ENCODE measurements around the gene EID3.
"Not testable (repeated sequence)": the region's sequence is repeated elsewhere in the genome, so short reads cannot be mapped to it uniquely, and the experiment has no call there.

EID3 gene

GRCh38 chr12:104332273-104332672 lies 28.7 kb downstream of the EID3 start:
- in situ Hi-C loops (cut with HindIII; ENCODE audit: low sequenced_read_pairs) = not testable (repeated sequence)

- in situ Hi-C loops (cut with HindIII; ENCODE audit: low sequenced_read_pairs) = no loop called here
Observed at GRCh38 chr12:104333692-104334255, 30.2 kb downstream of the EID3 start.

- in situ Hi-C loops (cut with HindIII; ENCODE audit: low sequenced_read_pairs) = no loop called here
Observed at GRCh38 chr12:104334581-104334980, 31.0 kb downstream of the EID3 start.

- in situ Hi-C loops (cut with HindIII; ENCODE audit: low sequenced_read_pairs) = no loop called here
Observed at GRCh38 chr12:104336115-104336514, 32.6 kb downstream of the EID3 start.

- in situ Hi-C loops (cut with HindIII; ENCODE audit: low sequenced_read_pairs) = no loop called here
Observed at GRCh38 chr12:104337030-104337558, 33.6 kb downstream of the EID3 start.

GRCh38 chr12:104339663-104340062 lies 36.1 kb downstream of the EID3 start:
- in situ Hi-C loops (cut with HindIII; ENCODE audit: low sequenced_read_pairs) = no loop called here

GRCh38 chr12:104340177-104340576 lies 36.6 kb downstream of the EID3 start:
- in situ Hi-C loops (cut with HindIII; ENCODE audit: low sequenced_read_pairs) = no loop called here

GRCh38 chr12:104340925-104341611 lies 37.5 kb downstream of the EID3 start:
- in situ Hi-C loops (cut with HindIII; ENCODE audit: low sequenced_read_pairs) = no loop called here

- in situ Hi-C loops (cut with HindIII; ENCODE audit: low sequenced_read_pairs) = no loop called here
Observed at GRCh38 chr12:104342147-104342546, 38.6 kb downstream of the EID3 start.

GRCh38 chr12:104342635-104343249 lies 39.2 kb downstream of the EID3 start:
- in situ Hi-C loops (cut with HindIII; ENCODE audit: low sequenced_read_pairs) = no loop called here

- in situ Hi-C loops (cut with HindIII; ENCODE audit: low sequenced_read_pairs) = no loop called here
Observed at GRCh38 chr12:104344682-104345081, 41.1 kb downstream of the EID3 start.

- in situ Hi-C loops (cut with HindIII; ENCODE audit: low sequenced_read_pairs) = no loop called here
Observed at GRCh38 chr12:104345234-104346066, 41.9 kb downstream of the EID3 start.

- in situ Hi-C loops (cut with HindIII; ENCODE audit: low sequenced_read_pairs) = no loop called here
Observed at GRCh38 chr12:104347374-104348075, 44.0 kb downstream of the EID3 start.

- in situ Hi-C loops (cut with HindIII; ENCODE audit: low sequenced_read_pairs) = no loop called here
Observed at GRCh38 chr12:104348283-104348993, 44.9 kb downstream of the EID3 start.

GRCh38 chr12:104348994-104349494 lies 45.5 kb downstream of the EID3 start:
- in situ Hi-C loops (cut with HindIII; ENCODE audit: low sequenced_read_pairs) = no loop called here

- in situ Hi-C loops (cut with HindIII; ENCODE audit: low sequenced_read_pairs) = no loop called here
Observed at GRCh38 chr12:104350211-104351056, 46.9 kb downstream of the EID3 start.

- in situ Hi-C loops (cut with HindIII; ENCODE audit: low sequenced_read_pairs) = no loop called here
Observed at GRCh38 chr12:104351057-104351983, 47.8 kb downstream of the EID3 start.

Data from DLD1 (cell line).